GM10266 (cell line): ENCODE results near the gene PRSS36.
"Not testable (repeated sequence)": the region's sequence is repeated elsewhere in the genome, so short reads cannot be mapped to it uniquely, and the experiment has no call there.

Experiments
- DNase-seq: peaks from one replicate; pipeline ENCODE4 v3.0.0; 2012; ENCODE audit errors: extremely low spot score
- TF ChIP-seq, protein P1 (sequence below): IDR thresholded peaks from 2 replicates; pipeline ENCODE4 v1.5.1; 2012; ENCODE audit warnings: mild to moderate bottlenecking, low read depth; ENCODE audit not compliant: control insufficient read depth, insufficient read depth; ENCODE audit errors: missing control alignments

PRSS36 gene

GRCh38 chr16:31167315-31167714 is 17.4 kb upstream of the PRSS36 start:
- TF ChIP-seq, protein P1, sequence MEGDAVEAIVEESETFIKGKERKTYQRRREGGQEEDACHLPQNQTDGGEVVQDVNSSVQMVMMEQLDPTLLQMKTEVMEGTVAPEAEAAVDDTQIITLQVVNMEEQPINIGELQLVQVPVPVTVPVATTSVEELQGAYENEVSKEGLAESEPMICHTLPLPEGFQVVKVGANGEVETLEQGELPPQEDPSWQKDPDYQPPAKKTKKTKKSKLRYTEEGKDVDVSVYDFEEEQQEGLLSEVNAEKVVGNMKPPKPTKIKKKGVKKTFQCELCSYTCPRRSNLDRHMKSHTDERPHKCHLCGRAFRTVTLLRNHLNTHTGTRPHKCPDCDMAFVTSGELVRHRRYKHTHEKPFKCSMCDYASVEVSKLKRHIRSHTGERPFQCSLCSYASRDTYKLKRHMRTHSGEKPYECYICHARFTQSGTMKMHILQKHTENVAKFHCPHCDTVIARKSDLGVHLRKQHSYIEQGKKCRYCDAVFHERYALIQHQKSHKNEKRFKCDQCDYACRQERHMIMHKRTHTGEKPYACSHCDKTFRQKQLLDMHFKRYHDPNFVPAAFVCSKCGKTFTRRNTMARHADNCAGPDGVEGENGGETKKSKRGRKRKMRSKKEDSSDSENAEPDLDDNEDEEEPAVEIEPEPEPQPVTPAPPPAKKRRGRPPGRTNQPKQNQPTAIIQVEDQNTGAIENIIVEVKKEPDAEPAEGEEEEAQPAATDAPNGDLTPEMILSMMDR, result no peak
- no peak for DNase-seq

GRCh38 chr16:31157136-31157535 is 7.3 kb upstream of the PRSS36 start:
- no peak for DNase-seq
- TF ChIP-seq, protein P1, result no peak

DNA sequence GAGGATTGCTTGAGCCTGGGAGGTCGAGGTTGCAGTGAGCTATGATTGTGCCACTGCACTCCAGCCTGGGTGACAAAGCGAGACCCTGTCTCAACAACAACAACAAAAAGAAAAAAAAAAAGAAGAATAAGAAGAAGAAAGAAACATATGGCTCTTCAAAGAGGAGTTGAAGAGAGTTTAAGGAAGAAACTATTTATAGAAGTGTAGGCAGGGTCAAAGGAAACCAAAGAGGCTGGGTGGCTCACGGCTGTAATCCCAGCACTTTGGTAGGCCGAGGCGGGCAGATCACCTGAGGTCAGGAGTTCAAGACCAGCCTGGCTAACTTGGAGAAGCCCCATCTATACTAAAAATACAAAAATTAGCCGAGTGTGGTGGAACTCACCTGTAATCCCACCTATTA is 1.1 kb upstream of the PRSS36 start:
- not testable (repeated sequence) for DNase-seq

DNA sequence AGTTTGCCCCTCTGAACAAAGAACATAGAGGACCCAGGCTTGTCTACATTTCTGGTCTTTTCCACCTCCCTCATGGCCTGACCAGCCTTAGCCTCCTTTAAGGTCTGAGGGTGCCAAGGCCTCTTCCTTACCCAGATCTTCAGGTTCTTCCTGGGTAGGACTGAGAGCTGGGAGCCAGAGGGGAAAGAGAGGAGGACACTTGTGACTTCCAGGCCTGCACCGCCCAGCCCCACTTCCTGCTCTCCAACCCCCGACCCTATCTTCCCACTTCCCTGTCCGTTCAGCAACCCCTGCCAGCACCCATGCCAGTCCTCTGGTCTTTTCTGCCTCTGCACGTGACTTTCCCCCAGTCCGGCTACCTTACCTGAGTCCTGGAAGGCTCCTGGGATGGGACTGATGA is 534 bp downstream of the PRSS36 start:
- no peak for DNase-seq
- TF ChIP-seq, protein P1, result no peak

DNA sequence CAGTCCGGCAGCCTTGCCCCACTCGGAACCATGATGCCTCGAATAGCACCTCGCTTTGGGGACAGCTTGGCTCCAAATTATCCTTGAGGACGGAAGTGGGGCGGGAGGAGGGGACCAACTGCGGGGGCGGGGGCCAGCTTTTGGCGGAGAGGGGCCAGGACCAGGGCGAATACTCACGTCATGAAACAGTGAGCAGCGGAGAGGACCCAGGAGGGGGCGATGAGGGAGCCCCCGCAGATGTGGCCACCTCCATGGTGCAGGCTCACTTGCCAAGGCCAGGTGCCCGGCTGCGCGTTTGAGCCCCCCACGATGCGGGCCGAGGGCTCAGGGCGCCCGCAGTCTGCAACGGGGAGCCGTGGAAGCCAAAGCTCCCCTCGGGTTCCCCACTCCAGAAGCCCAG is 970 bp downstream of the PRSS36 start:
- no peak for DNase-seq
- TF ChIP-seq, protein P1, result no peak

GRCh38 chr16:31148281-31148728 is 1.6 kb downstream of the PRSS36 start:
- TF ChIP-seq, protein P1, result no peak

DNA sequence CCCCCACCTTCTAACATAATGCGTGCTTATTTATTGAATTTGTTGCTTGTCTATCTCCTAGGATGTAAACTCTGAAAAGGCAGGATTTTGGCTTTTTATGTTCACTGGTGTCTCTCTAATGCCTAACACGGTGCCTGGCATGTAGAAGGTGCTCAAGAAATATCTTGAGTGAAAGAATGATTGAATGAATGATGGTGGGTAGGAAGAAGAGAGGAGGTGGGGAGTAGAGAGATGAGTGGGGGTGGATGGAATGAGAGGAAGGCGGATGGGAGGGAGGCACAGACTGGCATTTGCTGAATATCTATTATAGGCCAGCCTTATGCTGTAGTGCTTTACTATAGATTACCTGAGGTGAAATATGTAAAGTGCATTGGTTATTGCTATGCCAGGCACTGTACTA is 2.3 kb downstream of the PRSS36 start:
- TF ChIP-seq, protein P1, result no peak

More at GRCh38 chr16:31148281-31148728, 1.6 kb downstream of the PRSS36 start:
- no peak for DNase-seq

GRCh38 chr16:31145398-31145990 is 4.4 kb downstream of the PRSS36 start:
- no peak for DNase-seq
- TF ChIP-seq, protein P1, result no peak

More for the DNA sequence above, 2.3 kb downstream of the PRSS36 start:
- DNase-seq, result no peak

GRCh38 chr16:31144418-31144817 is 5.4 kb downstream of the PRSS36 start:
- not testable (repeated sequence) for DNase-seq
